Left lung (tissue), 10 donors: ENCODE measurements around the gene AKAP13. TPM values are rescaled to one million over a fixed set of nuclear protein-coding genes. Genes with fewer than 3 reads are reported as not detected.

Experiments
- ATAC-seq: fragments of 200-7000 bp; cut with Tn5 transposase; one replicate; pipeline ENCODE4 v1.9.1; 2020; ENCODE audit warnings: moderate library complexity
- DNase-seq, 4 donors: peaks; one replicate each; pipeline ENCODE4 v3.0.0-alpha.2; 2013 to 2020
- H3K27ac ChIP-seq, 2 donors: fragments of 200-600 bp; sonication (generic) in 1 of 2; one replicate each; pipeline versions ENCODE4 v1.5.0 to v1.8.0; 2020 to 2021
- H3K27me3 ChIP-seq, 2 donors: fragments of 200-600 bp; sonication (generic) in 1 of 2; one replicate each; pipeline versions ENCODE4 v1.5.0 to v1.8.0; 2020 to 2021
- H3K36me3 ChIP-seq, 2 donors: fragments of 200-600 bp; sonication (generic) in 1 of 2; one replicate each; pipeline versions ENCODE4 v1.5.0 to v1.8.0; 2020 to 2021
- H3K4me1 ChIP-seq, 2 donors: fragments of 200-600 bp; one replicate each; pipeline ENCODE4 v1.8.0; 2021
- H3K4me3 ChIP-seq, 2 donors: fragments of 200-600 bp; sonication (generic) in 1 of 2; one replicate each; pipeline versions ENCODE4 v1.5.0 to v1.8.0; 2020 to 2021; ENCODE audit warnings: mild to moderate bottlenecking in 1 of 2
- H3K9me3 ChIP-seq, 2 donors: fragments of 200-600 bp; sonication (generic) in 1 of 2; one replicate each; pipeline versions ENCODE4 v1.5.0 to v1.8.0; 2020 to 2021
- CTCF ChIP-seq, 2 donors: fragments of 200-600 bp; sonication (generic) in 1 of 2; IDR thresholded peaks; one replicate each; pipeline versions ENCODE4 v1.5.0 to v1.8.0; 2021; ENCODE audit warnings: antibody characterized with exemption in 2 of 2
- intact Hi-C, 2 donors: fragments of 100-400 bp; cut with DNase I; formaldehyde crosslinking; loops; one replicate each; pipeline versions ENCODE4 v1.11.2 to v1.14.2; 2022
- polyA plus RNA-seq, 6 donors: library from polyadenylated mRNA; unstranded; fragments of 120-200 nt; gene quantifications; one replicate each; pipeline ENCODE4 v1.2.1, GENCODE V29; 2013; ENCODE audit not compliant: insufficient read length in 6 of 6
- total RNA-seq, 2 donors: library from RNA; stranded (reverse); fragmentation: NEBNext Ultra II Directional; extraction: Animal tissue kit (Norgen Biotek cat#: 25700); gene quantifications; one replicate each; pipeline ENCODE4 v1.2.1, GENCODE V29; 2021
- donor health status: DM: no; HTN: yes; CAD: no.
- donor health status: DM: no; HTN: no; CAD: no.

AKAP13 gene
- total and polyA plus RNA-seq, 8 donors: 93.6 to 346 (median 102) TPM

- H3K9me3 ChIP-seq: no peaks in the 10 kb centered on the region
- no peaks in the 10 kb centered on the region for H3K27me3 ChIP-seq
- intact Hi-C loops: loop anchor here in 1 of 2 donors (10.0 kb wide), 1 partner anchor 47 kb away; no protein-coding TSS in a partner anchor
- H3K27ac ChIP-seq: no peak overlapping the region
- DNase-seq (no peak), ATAC-seq (no peak)
- H3K36me3 ChIP-seq: no peaks in the 10 kb centered on the region
- no peak for TF ChIP-seq CTCF (IDR thresholded peaks at IDR 0.05)
- H3K4me3 ChIP-seq: no peak overlapping the region
- H3K4me1 ChIP-seq: no peaks in the 10 kb centered on the region
Measured at GRCh38 chr15:85367741-85368140, 12.7 kb upstream of the AKAP13 start.

GRCh38 chr15:85374831-85375230 lies 5.6 kb upstream of the AKAP13 start:
- Histone ChIP-seq H3K36me3 (no peaks in the 10 kb centered on the region), H3K9me3 (no peaks in the 10 kb centered on the region), H3K4me3 (no peak overlapping the region), H3K27me3 (no peaks in the 10 kb centered on the region), H3K4me1 (peaks cover 0 to 8% of the 10 kb centered on the region in 2 donors), H3K27ac (no peak overlapping the region)
- no peak for DNase-seq
- no peak for TF ChIP-seq CTCF (IDR thresholded peaks at IDR 0.05)
- peak; percentile 81 for ATAC-seq
- intact Hi-C loops: no loop called here

- Histone ChIP-seq H3K4me3 (no peak overlapping the region), H3K9me3 (no peaks in the 10 kb centered on the region), H3K4me1 (peaks cover 2 to 8% of the 10 kb centered on the region in 2 donors), H3K27me3 (peaks cover 0 to 7% of the 10 kb centered on the region in 2 donors), H3K36me3 (no peaks in the 10 kb centered on the region), H3K27ac (no peak overlapping the region)
- ATAC-seq (no peak), DNase-seq (no peak)
- intact Hi-C loops: no loop called here
- TF ChIP-seq CTCF (IDR thresholded peaks at IDR 0.05): no peak
Measured at GRCh38 chr15:85377269-85377668, 3.1 kb upstream of the AKAP13 start.

GRCh38 chr15:85377986-85378385 lies 2.4 kb upstream of the AKAP13 start:
- no peak overlapping the region for H3K27ac ChIP-seq
- peaks cover 0 to 7% of the 10 kb centered on the region in 2 donors for H3K27me3 ChIP-seq
- no peaks in the 10 kb centered on the region for H3K36me3 ChIP-seq
- no peaks in the 10 kb centered on the region for H3K9me3 ChIP-seq
- ATAC-seq (no peak), DNase-seq (no peak)
- H3K4me1 ChIP-seq: peaks cover 9 to 15% of the 10 kb centered on the region in 2 donors
- intact Hi-C loops: no loop called here
- no peak for TF ChIP-seq CTCF (IDR thresholded peaks at IDR 0.05)
- no peak overlapping the region for H3K4me3 ChIP-seq

- H3K27ac ChIP-seq: peak overlapping the region; percentile 90 to 96
- no peaks in the 10 kb centered on the region for H3K9me3 ChIP-seq
- peaks cover 0 to 7% of the 10 kb centered on the region in 2 donors for H3K27me3 ChIP-seq
- H3K4me1 ChIP-seq: peaks cover 10 to 29% of the 10 kb centered on the region in 2 donors
- intact Hi-C loops: no loop called here
- no peaks in the 10 kb centered on the region for H3K36me3 ChIP-seq
- no peak for DNase-seq
- peak; percentile 6 for ATAC-seq
- no peak for TF ChIP-seq CTCF (IDR thresholded peaks at IDR 0.05)
- peak overlapping the region; percentile 73 to 79 for H3K4me3 ChIP-seq
Measured at GRCh38 chr15:85379403-85380131, 836 bp upstream of the AKAP13 start.
